Caco-2 (cell line): ENCODE measurements around the gene MYDGF. TPM values are rescaled to one million over a fixed set of nuclear protein-coding genes. Genes with fewer than 3 reads are reported as not detected.

ENCODE experiments used
- BruUV-seq: library from RNA; stranded (reverse); fragments of 400-500 nt; replicated peaks from 2 replicates; lab custom pipeline; 2021; lab: Mats Ljungman, UMichigan
- CTCF ChIA-PET: fragments of 300-600 bp; sonication (Branson Sonifier 250); formaldehyde crosslinking; loops from one replicate; lab custom pipeline; 2022; ENCODE audit warnings: antibody characterized with exemption; lab: Charles Lee
- POLR2A ChIA-PET: fragments of 300-600 bp; sonication (Branson Sonifier 250); formaldehyde crosslinking; loops from one replicate; lab custom pipeline; 2022; ENCODE audit warnings: antibody characterized with exemption; lab: Charles Lee
- DNase-seq, 2 experiments: peaks; one replicate each; pipeline versions ENCODE4 v3.0.0 to v3.0.0-alpha.2; 2020 to 2022
- H3K27me3 ChIP-seq: replicated peaks from 2 replicates; pipeline ENCODE4 v1.6.0; 2011; ENCODE audit warnings: low read length; ENCODE audit not compliant: control insufficient read depth, insufficient read depth
- H3K36me3 ChIP-seq: 2 replicates; pipeline ENCODE4 v1.5.1; 2011; ENCODE audit warnings: low read length; ENCODE audit not compliant: control insufficient read depth, insufficient read depth
- H3K4me1 ChIP-seq: fragments of 250-450 bp; sonication (Bioruptor Pico); 2 replicates; pipeline ENCODE4 v1.5.1; 2020; ENCODE audit warnings: mild to moderate bottlenecking
- H3K4me3 ChIP-seq: 2 replicates; pipeline ENCODE4 v1.5.1; 2011; ENCODE audit warnings: low read depth, mild to moderate bottlenecking, control low read depth, low read length
- H3K9me3 ChIP-seq: fragments of 250-450 bp; sonication (Bioruptor Pico); 2 replicates; pipeline ENCODE4 v1.5.1; 2020; ENCODE audit warnings: mild to moderate bottlenecking, moderate library complexity
- H3K27ac Mint-ChIP-seq: one replicate; pipeline ENCODE4 v1.8.0; 2022; ENCODE audit warnings: mixed read lengths; ENCODE audit not compliant: unreplicated experiment
- H3K27me3 Mint-ChIP-seq: one replicate; pipeline ENCODE4 v1.8.0; 2022; ENCODE audit warnings: mixed read lengths; ENCODE audit not compliant: insufficient read depth, unreplicated experiment
- H3K36me3 Mint-ChIP-seq: one replicate; pipeline ENCODE4 v1.8.0; 2022; ENCODE audit warnings: mild to moderate bottlenecking, mixed read lengths; ENCODE audit not compliant: insufficient read depth, unreplicated experiment
- H3K4me1 Mint-ChIP-seq: one replicate; pipeline ENCODE4 v1.8.0; 2022; ENCODE audit warnings: low read depth, mixed read lengths; ENCODE audit not compliant: unreplicated experiment
- H3K4me3 Mint-ChIP-seq: one replicate; pipeline ENCODE4 v1.8.0; 2022; ENCODE audit warnings: mild to moderate bottlenecking, moderate library complexity, mixed read lengths; ENCODE audit not compliant: unreplicated experiment
- H3K9me3 Mint-ChIP-seq: one replicate; pipeline ENCODE4 v1.8.0; 2022; ENCODE audit warnings: mixed read lengths; ENCODE audit not compliant: unreplicated experiment
- intact Hi-C: fragments of 100-400 bp; cut with micrococcal nuclease; formaldehyde crosslinking; loops from one replicate; pipeline ENCODE4 v1.10.0; 2022; ENCODE audit not compliant: unreplicated experiment
- total RNA-seq: library from RNA; stranded (reverse); gene quantifications from 2 replicates; pipeline ENCODE4 v1.2.3, GENCODE V29; 2022
- TF ChIP-seq, protein P1 (sequence below), 2 experiments: fragments of 200-600 bp in 1 of 2; IDR thresholded peaks; 1 replicate in 1 of 2; 2 replicates in 1 of 2; pipeline versions ENCODE4 v1.5.1 to v1.8.0; 2011 to 2022; ENCODE audit warnings: antibody characterized with exemption in 1 of 2, control low read depth in 1 of 2, inconsistent platforms in 1 of 2, low read depth in 1 of 2, low read length in 1 of 2, mild to moderate bottlenecking in 1 of 2, moderate library complexity in 1 of 2; ENCODE audit not compliant: insufficient read depth in 1 of 2, severe bottlenecking in 1 of 2, unreplicated experiment in 1 of 2

The MYDGF gene
- total RNA-seq, 1 experiment from 2014 or later = 106 TPM

GRCh38 chr19:4636761-4637160 lies 33.4 kb downstream of the MYDGF start:
- H3K4me1 ChIP-seq = peaks cover 12% of the 10 kb centered on the region; the same call in 1 of the 2 replicates
- POLR2A ChIA-PET = no interaction called here
- peak overlapping the region; percentile 43 for H3K4me3 Mint-ChIP-seq

DNA sequence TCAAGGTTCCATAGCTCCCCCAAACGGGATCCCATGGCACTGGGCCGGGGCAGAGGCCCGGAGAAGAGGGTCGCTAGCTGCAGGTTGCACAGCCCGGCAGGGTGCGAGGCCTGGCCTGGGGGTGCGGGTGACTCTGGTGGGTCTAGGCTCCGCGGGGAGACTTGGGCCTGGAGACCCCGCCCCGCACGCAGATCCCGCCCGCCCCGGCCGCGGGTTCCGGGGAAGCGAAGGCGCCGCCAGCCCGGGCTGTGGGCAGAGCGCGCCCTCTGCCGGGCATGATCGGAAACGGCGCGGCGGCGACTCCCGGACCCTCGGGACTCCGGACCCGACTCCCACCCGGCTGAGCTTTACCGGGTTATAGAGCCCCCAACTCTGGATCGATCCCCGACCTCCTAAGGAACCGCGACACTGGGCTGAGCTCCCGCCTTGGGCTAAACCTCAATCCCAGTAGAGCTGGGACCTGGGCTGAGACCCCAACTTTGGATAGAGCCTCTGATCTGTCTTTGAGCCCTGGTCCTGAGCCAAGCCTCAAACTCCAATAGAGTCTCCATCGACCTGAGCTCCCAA lies 33.9 kb downstream of the MYDGF start:
- H3K4me1 Mint-ChIP-seq = peaks cover 12% of the 10 kb centered on the region
- H3K27ac Mint-ChIP-seq = no peak overlapping the region
- H3K27me3 Mint-ChIP-seq = no peaks in the 10 kb centered on the region
- Histone ChIP-seq H3K4me3 (peak overlapping the region; percentile 42), H3K9me3 (no peaks in the 10 kb centered on the region), H3K36me3 (no peaks in the 10 kb centered on the region), H3K27me3 (no peaks in the 10 kb centered on the region), H3K4me1 (peaks cover 12% of the 10 kb centered on the region; the same call in 1 of the 2 replicates)
- H3K4me3 Mint-ChIP-seq = peak overlapping the region; percentile 43
- H3K9me3 Mint-ChIP-seq = no peaks in the 10 kb centered on the region
- CTCF ChIA-PET = interaction anchor here (0.5 to 2.2 kb wide), 10 partner anchors 14 to 332 kb away, joined by 3 to 22 read pairs (median 5); partner anchors contain the start of gene FSD1
- TF ChIP-seq, protein P1, sequence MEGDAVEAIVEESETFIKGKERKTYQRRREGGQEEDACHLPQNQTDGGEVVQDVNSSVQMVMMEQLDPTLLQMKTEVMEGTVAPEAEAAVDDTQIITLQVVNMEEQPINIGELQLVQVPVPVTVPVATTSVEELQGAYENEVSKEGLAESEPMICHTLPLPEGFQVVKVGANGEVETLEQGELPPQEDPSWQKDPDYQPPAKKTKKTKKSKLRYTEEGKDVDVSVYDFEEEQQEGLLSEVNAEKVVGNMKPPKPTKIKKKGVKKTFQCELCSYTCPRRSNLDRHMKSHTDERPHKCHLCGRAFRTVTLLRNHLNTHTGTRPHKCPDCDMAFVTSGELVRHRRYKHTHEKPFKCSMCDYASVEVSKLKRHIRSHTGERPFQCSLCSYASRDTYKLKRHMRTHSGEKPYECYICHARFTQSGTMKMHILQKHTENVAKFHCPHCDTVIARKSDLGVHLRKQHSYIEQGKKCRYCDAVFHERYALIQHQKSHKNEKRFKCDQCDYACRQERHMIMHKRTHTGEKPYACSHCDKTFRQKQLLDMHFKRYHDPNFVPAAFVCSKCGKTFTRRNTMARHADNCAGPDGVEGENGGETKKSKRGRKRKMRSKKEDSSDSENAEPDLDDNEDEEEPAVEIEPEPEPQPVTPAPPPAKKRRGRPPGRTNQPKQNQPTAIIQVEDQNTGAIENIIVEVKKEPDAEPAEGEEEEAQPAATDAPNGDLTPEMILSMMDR (IDR thresholded peaks at IDR 0.05; ENCODE audit: insufficient read depth in 1 of 2, low read depth in 1 of 2, low read length in 1 of 2, severe bottlenecking in 1 of 2, unreplicated experiment in 1 of 2) = peak; percentile 77 to 89
- BruUV-seq = no TSS peak
- peak; percentile 53 to 81 for DNase-seq
- intact Hi-C loops = loop anchor here (1.0 to 2.0 kb wide), 2 partner anchors 47 to 79 kb away; no protein-coding TSS in a partner anchor
- POLR2A ChIA-PET = no interaction called here
- H3K36me3 Mint-ChIP-seq = peaks cover 5% of the 10 kb centered on the region

More at GRCh38 chr19:4636761-4637160, 33.4 kb downstream of the MYDGF start:
- TF ChIP-seq, protein P1 (IDR thresholded peaks at IDR 0.05; ENCODE audit: insufficient read depth in 1 of 2, low read depth in 1 of 2, low read length in 1 of 2, severe bottlenecking in 1 of 2, unreplicated experiment in 1 of 2) = no peak
- Histone ChIP-seq H3K27me3 (no peaks in the 10 kb centered on the region), H3K36me3 (no peaks in the 10 kb centered on the region), H3K9me3 (no peaks in the 10 kb centered on the region), H3K4me3 (no peak overlapping the region; the same call in 1 of the 2 replicates)
- Mint-ChIP-seq H3K27ac (no peak overlapping the region), H3K27me3 (no peaks in the 10 kb centered on the region), H3K9me3 (no peaks in the 10 kb centered on the region), H3K36me3 (peaks cover 5% of the 10 kb centered on the region), H3K4me1 (peaks cover 12% of the 10 kb centered on the region)
- intact Hi-C loops = loop anchor here (1.0 to 2.0 kb wide), 2 partner anchors 47 to 80 kb away; no protein-coding TSS in a partner anchor
- no peak for DNase-seq
- no TSS peak for BruUV-seq
- CTCF ChIA-PET = interaction anchor here (0.5 to 2.2 kb wide), 7 partner anchors 47 to 332 kb away, joined by 3 to 22 read pairs (median 6); partner anchors contain the start of gene FSD1

GRCh38 chr19:4635754-4636116 lies 34.4 kb downstream of the MYDGF start:
- BruUV-seq = no TSS peak
- intact Hi-C loops = loop anchor here (1.0 to 2.0 kb wide), 2 partner anchors 46 to 79 kb away; no protein-coding TSS in a partner anchor
- Histone ChIP-seq H3K36me3 (no peaks in the 10 kb centered on the region), H3K9me3 (no peaks in the 10 kb centered on the region), H3K27me3 (no peaks in the 10 kb centered on the region), H3K4me3 (peak overlapping the region; percentile 42), H3K4me1 (peaks cover 12% of the 10 kb centered on the region; the same call in 1 of the 2 replicates)
- Mint-ChIP-seq H3K27ac (no peak overlapping the region), H3K4me3 (no peak overlapping the region), H3K36me3 (peaks cover 5% of the 10 kb centered on the region), H3K4me1 (peaks cover 12% of the 10 kb centered on the region), H3K27me3 (no peaks in the 10 kb centered on the region), H3K9me3 (no peaks in the 10 kb centered on the region)
- TF ChIP-seq, protein P1 (IDR thresholded peaks at IDR 0.05; ENCODE audit: insufficient read depth in 1 of 2, low read depth in 1 of 2, low read length in 1 of 2, severe bottlenecking in 1 of 2, unreplicated experiment in 1 of 2) = no peak
- ChIA-PET POLR2A (no interaction called here), CTCF (interaction anchor here (0.5 to 2.2 kb wide), 8 partner anchors 13 to 140 kb away, joined by 3 to 22 read pairs (median 6); no protein-coding TSS in a partner anchor)
- no peak for DNase-seq
